HCT116 (cell line): ENCODE data around the gene ENPP3. TPM values are rescaled to one million over a fixed set of nuclear protein-coding genes. Genes with fewer than 3 reads are reported as not detected.

ENCODE experiments used
- ATAC-seq: fragments of 200-7000 bp; cut with Tn5 transposase; 2 replicates; pipeline ENCODE4 v1.9.1; 2020; ENCODE audit warnings: mild to moderate bottlenecking, moderate library complexity
- BruUV-seq: library from RNA; stranded (reverse); fragments of 400-500 nt; replicated peaks from 2 replicates; lab custom pipeline; 2021; lab: Mats Ljungman, UMichigan
- CTCF ChIA-PET: fragments of 300-600 bp; sonication (Branson Sonifier 250); formaldehyde crosslinking; loops from one replicate; lab custom pipeline; 2021; ENCODE audit warnings: antibody characterized with exemption; lab: Charles Lee
- POLR2A ChIA-PET: fragments of 300-600, 350-600 bp; sonication (Branson Sonifier 250); formaldehyde crosslinking; loops from one replicate; lab custom pipeline; 2021; ENCODE audit warnings: antibody characterized with exemption; lab: Charles Lee
- RAD21 ChIA-PET, 2 experiments: fragments of 300-600 bp; sonication (Branson Sonifier 250); formaldehyde crosslinking; loops; one replicate each; lab custom pipeline; 2023; ENCODE audit warnings: low total read pairs in 2 of 2; ENCODE audit not compliant: uncharacterized antibody in 2 of 2, unreplicated experiment in 2 of 2, low non-redundant PET in 1 of 2; lab: Charles Lee
- DNase-seq: peaks from one replicate; pipeline ENCODE4 v3.0.0-alpha.2; 2010; ENCODE audit warnings: low read depth, low spot score
- H2AFZ ChIP-seq: fragments of 200-600 bp; shearing (Covaris generic), sonication (generic); 2 replicates; pipeline ENCODE4 v1.6.1; 2017; ENCODE audit warnings: low read depth, mixed run types, mixed read lengths, antibody characterized with exemption, low read length; ENCODE audit not compliant: poor library complexity, severe bottlenecking
- H3K27ac ChIP-seq: 2 replicates; pipeline ENCODE4 v1.5.1; 2012; ENCODE audit warnings: low read depth, low read length
- H3K27me3 ChIP-seq: fragments of 200-600 bp; sonication (generic); 2 replicates; pipeline ENCODE4 v1.6.1; 2016; ENCODE audit warnings: mixed run types, low read length, mixed read lengths; ENCODE audit not compliant: insufficient read depth
- H3K36me3 ChIP-seq, 2 experiments: fragments of 200-500 bp in 1 of 2; fragments of 200-600 bp in 1 of 2; sonication (Bioruptor generic) in 1 of 2; sonication (generic) in 1 of 2; 2 replicates each; pipeline versions ENCODE4 v1.5.1 to v1.6.1; 2014 to 2016; ENCODE audit warnings: low read length in 2 of 2, inconsistent platforms in 1 of 2, mixed read lengths in 1 of 2, mixed run types in 1 of 2; ENCODE audit not compliant: insufficient read depth in 2 of 2, control insufficient read depth in 1 of 2
- H3K4me1 ChIP-seq, 2 experiments: fragments of 200-600 bp in 1 of 2; sonication (generic) in 1 of 2; 2 replicates each; pipeline versions ENCODE4 v1.5.1 to v1.6.1; 2012 to 2017; ENCODE audit warnings: low read length in 2 of 2, inconsistent platforms in 1 of 2, mild to moderate bottlenecking in 1 of 2, mixed read lengths in 1 of 2, mixed run types in 1 of 2, moderate library complexity in 1 of 2; ENCODE audit not compliant: insufficient read depth in 2 of 2, control insufficient read depth in 1 of 2
- H3K4me2 ChIP-seq: fragments of 200-600 bp; sonication (generic); 2 replicates; pipeline ENCODE4 v1.6.1; 2017; ENCODE audit warnings: mixed run types, low read length, mixed read lengths
- H3K4me3 ChIP-seq, 2 experiments: fragments of 200-600 bp in 1 of 2; sonication (generic) in 1 of 2; replicated peaks in 1 of 2; 2 replicates each; pipeline ENCODE4 v1.5.1; 2011 to 2016; ENCODE audit warnings: low read length in 2 of 2, control low read depth in 1 of 2, low read depth in 1 of 2, mild to moderate bottlenecking in 1 of 2, mixed read lengths in 1 of 2, mixed run types in 1 of 2
- H3K79me2 ChIP-seq: fragments of 200-600 bp; sonication (generic); 2 replicates; pipeline ENCODE4 v1.6.1; 2017; ENCODE audit warnings: mild to moderate bottlenecking, mixed run types, low read length, moderate library complexity, mixed read lengths; ENCODE audit not compliant: insufficient read depth
- H3K9ac ChIP-seq: fragments of 200-600 bp; sonication (generic); 2 replicates; pipeline ENCODE4 v1.6.1; 2016; ENCODE audit warnings: low read length, mixed read lengths
- H3K9me2 ChIP-seq: fragments of 200-600 bp; sonication (generic), shearing (Covaris generic); 2 replicates; pipeline ENCODE4 v1.6.1; 2017; ENCODE audit warnings: mixed run types, mild to moderate bottlenecking, moderate library complexity; ENCODE audit not compliant: insufficient read depth
- H3K9me3 ChIP-seq, 2 experiments: fragments of 200-500 bp in 1 of 2; fragments of 200-600 bp in 1 of 2; sonication (Bioruptor generic) in 1 of 2; sonication (generic) in 1 of 2; 2 replicates each; pipeline ENCODE4 v1.6.1; 2014 to 2017; ENCODE audit warnings: low read length in 2 of 2, mixed read lengths in 2 of 2, inconsistent platforms in 1 of 2, low read depth in 1 of 2, mild to moderate bottlenecking in 1 of 2, mixed run types in 1 of 2, moderate library complexity in 1 of 2; ENCODE audit not compliant: control insufficient read depth in 1 of 2, insufficient read depth in 1 of 2
- H4K20me1 ChIP-seq: fragments of 200-600 bp; sonication (generic), shearing (Covaris generic); 2 replicates; pipeline ENCODE4 v1.6.1; 2017; ENCODE audit warnings: mixed run types, mild to moderate bottlenecking, moderate library complexity; ENCODE audit not compliant: insufficient read depth
- EGR1 ChIP-seq: IDR thresholded peaks from 2 replicates; pipeline ENCODE4 v1.6.1; 2012; ENCODE audit warnings: low read depth
- EZH2phosphoT487 ChIP-seq: fragments of 200-600 bp; IDR thresholded peaks from 2 replicates; pipeline ENCODE4 v1.6.1; 2018; ENCODE audit warnings: antibody characterized with exemption, borderline replicate concordance
- JUND ChIP-seq: IDR thresholded peaks from 2 replicates; pipeline ENCODE4 v1.6.1; 2012
- POLR2A ChIP-seq: IDR thresholded peaks from 2 replicates; pipeline ENCODE4 v1.7.0; 2011; ENCODE audit warnings: borderline replicate concordance; ENCODE audit not compliant: insufficient read depth, insufficient read length; ENCODE audit errors: extremely low read depth
- POLR2AphosphoS5 ChIP-seq: IDR thresholded peaks from 2 replicates; pipeline ENCODE4 v1.6.1; 2011; ENCODE audit warnings: mild to moderate bottlenecking, low read depth, low read length, moderate library complexity
- RAD21 ChIP-seq: IDR thresholded peaks from 2 replicates; pipeline ENCODE4 v1.6.1; 2012; ENCODE audit warnings: low read depth, mild to moderate bottlenecking
- SP1 ChIP-seq: IDR thresholded peaks from 2 replicates; pipeline ENCODE4 v1.6.1; 2012; ENCODE audit warnings: low read depth
- YY1 ChIP-seq: IDR thresholded peaks from 2 replicates; pipeline ENCODE4 v1.6.1; 2011; ENCODE audit warnings: low read length, low read depth, moderate library complexity, mild to moderate bottlenecking; ENCODE audit not compliant: insufficient replicate concordance; ENCODE audit errors: extremely low read depth
- ZNF274 ChIP-seq: fragments of 200-500 bp; sonication (Bioruptor generic); IDR thresholded peaks from 2 replicates; pipeline ENCODE4 v1.6.1; 2014; ENCODE audit warnings: mild to moderate bottlenecking, low read depth, low read length, inconsistent platforms
- intact Hi-C: fragments of 100-400 bp; cut with micrococcal nuclease; formaldehyde crosslinking; loops from 2 replicates; pipeline ENCODE4 v1.10.0; 2022
- total RNA-seq: library from RNA; stranded (reverse); gene quantifications from one replicate; pipeline ENCODE4 v1.2.1, GENCODE V29; 2021; ENCODE audit not compliant: unreplicated experiment
- TF ChIP-seq, protein P1 (sequence below): IDR thresholded peaks from 2 replicates; pipeline ENCODE4 v1.6.1; 2012
- TF ChIP-seq, protein P2 (sequence below): IDR thresholded peaks from 2 replicates; pipeline ENCODE4 v1.6.1; 2012
- TF ChIP-seq, protein P3 (sequence below), 3 experiments: fragments of 200-600 bp in 1 of 3; sonication (generic) in 1 of 3; IDR thresholded peaks in 2 of 3; conservative IDR thresholded peaks in 1 of 3; 2 replicates each; pipeline ENCODE4 v1.5.1; 2012 to 2017; ENCODE audit warnings: low read depth in 2 of 3, low read length in 2 of 3, antibody characterized with exemption in 1 of 3, borderline replicate concordance in 1 of 3, control low read depth in 1 of 3, mild to moderate bottlenecking in 1 of 3, mixed read lengths in 1 of 3, mixed run types in 1 of 3, moderate library complexity in 1 of 3; ENCODE audit not compliant: insufficient read depth in 1 of 3

ENPP3 gene
- total RNA-seq, 1 experiment from 2014 or later = 0.15 TPM

DNA sequence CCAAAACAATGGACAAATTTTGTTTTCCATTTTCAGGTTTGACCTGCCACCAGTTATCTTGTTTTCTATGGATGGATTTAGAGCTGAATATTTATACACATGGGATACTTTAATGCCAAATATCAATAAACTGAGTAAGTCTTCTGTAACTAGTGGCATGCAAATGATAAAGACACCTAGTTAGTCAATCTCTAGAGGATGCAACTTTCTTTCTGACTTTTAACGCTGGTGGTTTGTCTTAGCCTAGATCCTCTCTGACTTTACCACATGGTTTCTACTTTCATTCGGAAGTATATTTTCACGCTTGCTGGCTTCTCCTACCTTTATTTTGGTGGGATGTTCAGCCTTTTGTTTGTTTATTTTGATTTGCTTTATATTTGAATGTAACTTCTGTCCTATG is 21.2 kb downstream of the ENPP3 start:
- Histone ChIP-seq H3K9ac (no peak overlapping the region), H3K36me3 (no peaks in the 10 kb centered on the region), H3K9me3 (no peaks in the 10 kb centered on the region), H3K4me2 (no peak overlapping the region), H4K20me1 (no peaks in the 10 kb centered on the region), H2AFZ (no peak overlapping the region), H3K4me1 (peaks cover 0 to 16% of the 10 kb centered on the region in 2 experiments; a peak in 2 of 4 replicates), H3K9me2 (no peaks in the 10 kb centered on the region), H3K27me3 (no peaks in the 10 kb centered on the region), H3K79me2 (no peaks in the 10 kb centered on the region), H3K27ac (no peak overlapping the region), H3K4me3 (no peak overlapping the region)
- TF ChIP-seq POLR2A (no peak), ZNF274 (no peak), YY1 (no peak), EGR1 (no peak), POLR2AphosphoS5 (no peak), JUND (no peak), RAD21 (no peak), EZH2phosphoT487 (no peak), SP1 (no peak)
- TF ChIP-seq, protein P1, sequence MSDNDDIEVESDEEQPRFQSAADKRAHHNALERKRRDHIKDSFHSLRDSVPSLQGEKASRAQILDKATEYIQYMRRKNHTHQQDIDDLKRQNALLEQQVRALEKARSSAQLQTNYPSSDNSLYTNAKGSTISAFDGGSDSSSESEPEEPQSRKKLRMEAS = no peak
- TF ChIP-seq, protein P2, sequence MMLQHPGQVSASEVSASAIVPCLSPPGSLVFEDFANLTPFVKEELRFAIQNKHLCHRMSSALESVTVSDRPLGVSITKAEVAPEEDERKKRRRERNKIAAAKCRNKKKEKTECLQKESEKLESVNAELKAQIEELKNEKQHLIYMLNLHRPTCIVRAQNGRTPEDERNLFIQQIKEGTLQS = no peak
- TF ChIP-seq, protein P3, sequence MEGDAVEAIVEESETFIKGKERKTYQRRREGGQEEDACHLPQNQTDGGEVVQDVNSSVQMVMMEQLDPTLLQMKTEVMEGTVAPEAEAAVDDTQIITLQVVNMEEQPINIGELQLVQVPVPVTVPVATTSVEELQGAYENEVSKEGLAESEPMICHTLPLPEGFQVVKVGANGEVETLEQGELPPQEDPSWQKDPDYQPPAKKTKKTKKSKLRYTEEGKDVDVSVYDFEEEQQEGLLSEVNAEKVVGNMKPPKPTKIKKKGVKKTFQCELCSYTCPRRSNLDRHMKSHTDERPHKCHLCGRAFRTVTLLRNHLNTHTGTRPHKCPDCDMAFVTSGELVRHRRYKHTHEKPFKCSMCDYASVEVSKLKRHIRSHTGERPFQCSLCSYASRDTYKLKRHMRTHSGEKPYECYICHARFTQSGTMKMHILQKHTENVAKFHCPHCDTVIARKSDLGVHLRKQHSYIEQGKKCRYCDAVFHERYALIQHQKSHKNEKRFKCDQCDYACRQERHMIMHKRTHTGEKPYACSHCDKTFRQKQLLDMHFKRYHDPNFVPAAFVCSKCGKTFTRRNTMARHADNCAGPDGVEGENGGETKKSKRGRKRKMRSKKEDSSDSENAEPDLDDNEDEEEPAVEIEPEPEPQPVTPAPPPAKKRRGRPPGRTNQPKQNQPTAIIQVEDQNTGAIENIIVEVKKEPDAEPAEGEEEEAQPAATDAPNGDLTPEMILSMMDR (IDR thresholded peaks at IDR 0.05 in 2 of 3, conservative IDR thresholded peaks at IDR 0.05 in 1 of 3; ENCODE audit: borderline replicate concordance in 1 of 3, insufficient read depth in 1 of 3, low read depth in 2 of 3, low read length in 2 of 3) = no peak
- no peak for DNase-seq
- POLR2A ChIA-PET = no interaction called here
- RAD21 ChIA-PET = no interaction called here
- no peak for ATAC-seq
- CTCF ChIA-PET = interaction anchor here (1.3 kb wide), 1 partner anchor 30 kb away, joined by 4 read pairs; the partner anchor contains the start of gene MED23
- BruUV-seq = no TSS peak
- intact Hi-C loops = no loop called here
